Gastroesophageal sphincter (tissue), 3 donors: Measurements from ENCODE around the gene PEMT.

ENCODE experiments used
- CTCF ChIP-seq, 4 experiments: fragments of 200-600 bp in 2 of 4; fragments of 450-650 bp in 2 of 4; sonication (generic) in 1 of 4; IDR thresholded peaks; one replicate each; pipeline ENCODE4 v1.5.1; 2017 to 2019; ENCODE audit warnings: antibody characterized with exemption in 4 of 4, mild to moderate bottlenecking in 2 of 4, moderate library complexity in 2 of 4
- POLR2AphosphoS5 ChIP-seq: sonication (generic); formaldehyde crosslinking; IDR thresholded peaks from one replicate; pipeline ENCODE4 v1.6.1; 2017; ENCODE audit warnings: antibody characterized with exemption

GRCh38 chr17:17518951-17519350 lies 72.6 kb downstream of the PEMT start:
- TF ChIP-seq CTCF (IDR thresholded peaks at IDR 0.05), result no peak
- no peak for TF ChIP-seq POLR2AphosphoS5
